PC-9 (cell line): ENCODE measurements around the gene CIP2A. TPM values are rescaled to one million over a fixed set of nuclear protein-coding genes. Genes with fewer than 3 reads are reported as not detected.

Source experiments
- BruUV-seq: library from RNA; stranded (reverse); fragments of 400-500 nt; replicated peaks from 2 replicates; lab custom pipeline; 2021; lab: Mats Ljungman, UMichigan
- CTCF ChIA-PET: fragments of 300-600 bp; sonication (Branson Sonifier 250); formaldehyde crosslinking; loops from one replicate; lab custom pipeline; 2022; ENCODE audit warnings: antibody characterized with exemption; lab: Charles Lee
- POLR2A ChIA-PET: fragments of 300-600 bp; sonication (Branson Sonifier 250); formaldehyde crosslinking; loops from one replicate; lab custom pipeline; 2022; ENCODE audit warnings: antibody characterized with exemption; ENCODE audit not compliant: unreplicated experiment; lab: Charles Lee
- DNase-seq, 2 experiments: peaks; one replicate each; pipeline versions ENCODE4 v3.0.0 to v3.0.0-alpha.2; 2015 to 2022; ENCODE audit warnings: mixed read lengths in 1 of 2
- H2AFZ ChIP-seq: fragments of 200-600 bp; sonication (generic); 2 replicates; pipeline ENCODE4 v1.8.1; 2017; ENCODE audit warnings: antibody characterized with exemption
- H3F3A ChIP-seq: fragments of 200-600 bp; sonication (generic); 2 replicates; pipeline ENCODE4 v1.8.1; 2017; ENCODE audit warnings: antibody characterized with exemption, mild to moderate bottlenecking, low read depth; ENCODE audit not compliant: insufficient read depth
- H3K27ac ChIP-seq: fragments of 200-600 bp; sonication (generic); 2 replicates; pipeline ENCODE4 v1.6.1; 2016; ENCODE audit warnings: mixed run types
- H3K27me3 ChIP-seq: fragments of 200-600 bp; sonication (generic); 2 replicates; pipeline ENCODE4 v1.6.1; 2016; ENCODE audit warnings: low read depth, mixed run types; ENCODE audit not compliant: insufficient read depth
- H3K36me3 ChIP-seq: fragments of 200-600 bp; sonication (generic); 2 replicates; pipeline ENCODE4 v1.6.1; 2016; ENCODE audit warnings: low read depth, mixed run types
- H3K4me1 ChIP-seq: fragments of 200-600 bp; sonication (generic); replicated peaks from 2 replicates; pipeline ENCODE4 v1.6.1; 2016; ENCODE audit warnings: mixed run types; ENCODE audit not compliant: insufficient read depth
- H3K4me2 ChIP-seq: fragments of 200-600 bp; sonication (generic); 2 replicates; pipeline ENCODE4 v1.6.1; 2017; ENCODE audit warnings: mixed run types
- H3K4me3 ChIP-seq: fragments of 200-600 bp; sonication (generic); 2 replicates; pipeline ENCODE4 v1.6.1; 2016; ENCODE audit warnings: mixed run types
- H3K79me2 ChIP-seq: fragments of 200-600 bp; sonication (generic); 2 replicates; pipeline ENCODE4 v1.6.1; 2017; ENCODE audit warnings: low read depth, mixed run types
- H3K9me2 ChIP-seq: fragments of 200-600 bp; sonication (generic); 2 replicates; pipeline ENCODE4 v1.8.1; 2017; ENCODE audit warnings: mild to moderate bottlenecking; ENCODE audit not compliant: insufficient read depth
- H3K9me3 ChIP-seq: fragments of 200-600 bp; sonication (generic); 2 replicates; pipeline ENCODE4 v1.8.1; 2016; ENCODE audit warnings: low read depth; ENCODE audit not compliant: insufficient read depth
- H4K20me1 ChIP-seq: fragments of 200-600 bp; sonication (generic); 2 replicates; pipeline ENCODE4 v1.8.1; 2017; ENCODE audit not compliant: insufficient read depth
- EZH2 ChIP-seq: fragments of 200-600 bp; sonication (generic); IDR thresholded peaks from 2 replicates; pipeline ENCODE4 v1.8.0; 2017; ENCODE audit warnings: antibody characterized with exemption, low read depth
- intact Hi-C: fragments of 100-400 bp; cut with micrococcal nuclease; formaldehyde crosslinking; loops from one replicate; pipeline ENCODE4 v1.10.0; 2022; ENCODE audit not compliant: unreplicated experiment
- total RNA-seq: library from RNA; stranded (reverse); gene quantifications from 2 replicates; pipeline ENCODE4 v1.2.3, GENCODE V29; 2021
- TF ChIP-seq, protein P1 (sequence below): fragments of 200-600 bp; sonication (generic); conservative IDR thresholded peaks from 2 replicates; pipeline ENCODE4 v1.6.1; 2017; ENCODE audit warnings: mixed run types, antibody characterized with exemption, mild to moderate bottlenecking, moderate library complexity

Gene CIP2A
- total RNA-seq, 1 experiment from 2014 or later = 41.1 TPM

DNA sequence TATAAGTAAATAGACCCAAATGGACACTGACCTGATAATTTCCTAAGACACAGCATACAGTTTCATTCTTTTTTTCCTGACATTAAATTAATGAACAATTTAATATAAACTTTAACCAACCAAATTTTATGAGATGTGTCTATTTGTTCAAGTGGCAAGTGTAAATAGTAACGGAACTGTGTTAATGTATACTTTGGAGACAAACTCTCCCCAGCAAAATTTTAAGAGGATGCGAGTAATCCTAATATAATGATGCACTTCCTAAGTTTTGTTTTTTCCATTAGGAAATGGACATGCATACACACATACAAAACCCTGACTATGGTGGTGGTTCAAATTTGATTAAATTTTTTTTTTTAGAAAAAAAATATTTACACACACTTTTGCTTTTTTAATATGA lies 40.4 kb downstream of the CIP2A start:
- no peaks in the 10 kb centered on the region for H3K79me2 ChIP-seq
- H3K36me3 ChIP-seq = peaks cover 23% of the 10 kb centered on the region
- no peaks in the 10 kb centered on the region for H3K4me1 ChIP-seq
- H4K20me1 ChIP-seq = no peaks in the 10 kb centered on the region
- no peaks in the 10 kb centered on the region for H3K27me3 ChIP-seq
- no TSS peak for BruUV-seq
- H3K27ac ChIP-seq = no peak overlapping the region
- ChIA-PET CTCF (no interaction called here), POLR2A (no interaction called here)
- intact Hi-C loops = no loop called here
- no peak overlapping the region for H3K4me2 ChIP-seq
- DNase-seq = no peak
- no peak for TF ChIP-seq EZH2
- TF ChIP-seq, protein P1, sequence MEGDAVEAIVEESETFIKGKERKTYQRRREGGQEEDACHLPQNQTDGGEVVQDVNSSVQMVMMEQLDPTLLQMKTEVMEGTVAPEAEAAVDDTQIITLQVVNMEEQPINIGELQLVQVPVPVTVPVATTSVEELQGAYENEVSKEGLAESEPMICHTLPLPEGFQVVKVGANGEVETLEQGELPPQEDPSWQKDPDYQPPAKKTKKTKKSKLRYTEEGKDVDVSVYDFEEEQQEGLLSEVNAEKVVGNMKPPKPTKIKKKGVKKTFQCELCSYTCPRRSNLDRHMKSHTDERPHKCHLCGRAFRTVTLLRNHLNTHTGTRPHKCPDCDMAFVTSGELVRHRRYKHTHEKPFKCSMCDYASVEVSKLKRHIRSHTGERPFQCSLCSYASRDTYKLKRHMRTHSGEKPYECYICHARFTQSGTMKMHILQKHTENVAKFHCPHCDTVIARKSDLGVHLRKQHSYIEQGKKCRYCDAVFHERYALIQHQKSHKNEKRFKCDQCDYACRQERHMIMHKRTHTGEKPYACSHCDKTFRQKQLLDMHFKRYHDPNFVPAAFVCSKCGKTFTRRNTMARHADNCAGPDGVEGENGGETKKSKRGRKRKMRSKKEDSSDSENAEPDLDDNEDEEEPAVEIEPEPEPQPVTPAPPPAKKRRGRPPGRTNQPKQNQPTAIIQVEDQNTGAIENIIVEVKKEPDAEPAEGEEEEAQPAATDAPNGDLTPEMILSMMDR = no peak
- H2AFZ ChIP-seq = no peak overlapping the region
- H3K9me3 ChIP-seq = no peaks in the 10 kb centered on the region
- no peak overlapping the region for H3K4me3 ChIP-seq
- no peaks in the 10 kb centered on the region for H3F3A ChIP-seq
- no peaks in the 10 kb centered on the region for H3K9me2 ChIP-seq

DNA sequence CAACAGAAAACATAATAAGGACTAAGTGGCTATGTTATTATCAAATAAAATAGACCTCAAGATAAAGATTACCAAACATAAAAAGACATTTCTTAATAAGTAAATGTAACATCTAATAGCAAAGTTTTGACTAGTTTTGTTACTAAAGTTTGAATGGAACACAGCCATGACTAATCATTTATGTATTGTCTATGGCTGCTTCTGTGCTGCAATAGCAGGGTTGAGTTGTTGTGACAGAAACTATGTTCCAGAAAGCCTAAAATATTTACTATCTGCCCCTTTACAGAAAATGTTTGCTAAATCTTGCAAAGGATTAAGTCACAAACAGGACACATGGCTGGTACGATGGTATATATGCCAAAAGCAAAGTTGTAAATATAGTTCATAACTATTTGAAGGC lies 40.9 kb downstream of the CIP2A start:
- peaks cover 25% of the 10 kb centered on the region for H3K36me3 ChIP-seq
- no peaks in the 10 kb centered on the region for H3K79me2 ChIP-seq
- POLR2A ChIA-PET = no interaction called here
- H4K20me1 ChIP-seq = no peaks in the 10 kb centered on the region
- CTCF ChIA-PET = no interaction called here
- BruUV-seq = no TSS peak
- H3K4me3 ChIP-seq = no peak overlapping the region
- H3K4me2 ChIP-seq = no peak overlapping the region
- intact Hi-C loops = no loop called here
- H3K9me2 ChIP-seq = no peaks in the 10 kb centered on the region
- TF ChIP-seq EZH2 = no peak
- TF ChIP-seq, protein P1 = no peak
- H3K4me1 ChIP-seq = no peaks in the 10 kb centered on the region
- no peak overlapping the region for H2AFZ ChIP-seq
- no peaks in the 10 kb centered on the region for H3F3A ChIP-seq
- DNase-seq = no peak
- H3K27me3 ChIP-seq = no peaks in the 10 kb centered on the region
- H3K9me3 ChIP-seq = no peaks in the 10 kb centered on the region
- H3K27ac ChIP-seq = no peak overlapping the region

DNA sequence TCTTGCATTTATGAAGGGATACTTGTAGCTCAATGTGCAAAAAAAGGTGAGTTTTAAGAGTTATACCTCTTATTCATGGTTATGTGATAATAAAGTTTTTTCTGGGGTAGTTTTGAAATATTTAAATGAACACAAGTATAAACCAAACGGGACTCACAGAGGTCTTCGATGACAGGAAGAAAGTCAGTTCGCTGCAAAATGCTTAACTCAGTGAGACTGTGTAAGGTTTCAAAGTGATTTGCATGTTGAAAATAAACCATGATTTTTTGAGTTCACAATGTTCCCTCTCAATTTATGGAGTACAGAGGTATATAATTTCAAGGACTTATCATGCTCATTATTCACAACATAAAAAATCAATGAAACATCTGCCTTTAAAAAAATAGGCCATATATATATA lies 42.5 kb downstream of the CIP2A start:
- no peak overlapping the region for H3K4me2 ChIP-seq
- no peak overlapping the region for H2AFZ ChIP-seq
- no TSS peak for BruUV-seq
- H3K9me3 ChIP-seq = no peaks in the 10 kb centered on the region
- no peaks in the 10 kb centered on the region for H3K27me3 ChIP-seq
- CTCF ChIA-PET = no interaction called here
- no peaks in the 10 kb centered on the region for H3K79me2 ChIP-seq
- H3K4me3 ChIP-seq = no peak overlapping the region
- POLR2A ChIA-PET = interaction anchor here (0.8 kb wide), 1 partner anchor 460 kb away, joined by 6 read pairs; no protein-coding TSS in a partner anchor
- H3K27ac ChIP-seq = no peak overlapping the region
- DNase-seq = no peak
- no peaks in the 10 kb centered on the region for H3F3A ChIP-seq
- no peaks in the 10 kb centered on the region for H4K20me1 ChIP-seq
- intact Hi-C loops = no loop called here
- H3K4me1 ChIP-seq = no peaks in the 10 kb centered on the region
- H3K9me2 ChIP-seq = no peaks in the 10 kb centered on the region
- TF ChIP-seq, protein P1 = no peak
- no peak for TF ChIP-seq EZH2
- peaks cover 18% of the 10 kb centered on the region for H3K36me3 ChIP-seq
